Right lobe of liver (tissue), 6 donors: Measurements from ENCODE around the gene SLC15A1. TPM values are rescaled to one million over a fixed set of nuclear protein-coding genes. Genes with fewer than 3 reads are reported as not detected.

Source experiments
- ATAC-seq, 4 donors: fragments of 200-7000 bp; cut with Tn5 transposase; one replicate each; pipeline ENCODE4 v1.9.1; 2020; ENCODE audit warnings: mild to moderate bottlenecking in 4 of 4, moderate library complexity in 4 of 4
- DNase-seq, 3 donors: peaks; one replicate each; pipeline ENCODE4 v3.0.0-alpha.2; 2020
- H3K27ac ChIP-seq, 3 donors: fragments of 200-600 bp; one replicate each; pipeline ENCODE4 v1.8.0; 2022
- H3K27me3 ChIP-seq, 2 donors: fragments of 200-600 bp; one replicate each; pipeline ENCODE4 v1.8.0; 2022
- H3K36me3 ChIP-seq, 4 donors: fragments of 200-600 bp; sonication (generic) in 1 of 4; one replicate each; pipeline versions ENCODE4 v1.5.1 to v1.8.0; 2017 to 2022; ENCODE audit warnings: control low read depth in 1 of 4
- H3K4me1 ChIP-seq, 4 donors: fragments of 200-600 bp; sonication (generic) in 1 of 4; one replicate each; pipeline versions ENCODE4 v1.5.1 to v1.8.0; 2017 to 2022; ENCODE audit warnings: control low read depth in 1 of 4
- H3K4me3 ChIP-seq, 3 donors: fragments of 200-600 bp; one replicate each; pipeline ENCODE4 v1.8.0; 2022
- H3K9me3 ChIP-seq, 4 donors: fragments of 200-600 bp; sonication (generic) in 1 of 4; one replicate each; pipeline versions ENCODE4 v1.5.1 to v1.8.0; 2017 to 2022; ENCODE audit warnings: control low read depth in 1 of 4
- POLR2A ChIP-seq: fragments of 450-650 bp; IDR thresholded peaks from one replicate; pipeline ENCODE4 v1.6.1; 2017; ENCODE audit warnings: antibody characterized with exemption, mild to moderate bottlenecking
- WGBS: methylation state at CpG from one replicate; pipeline ENCODE4 v1.1.6; 2018; ENCODE audit warnings: low coverage, low lambda C conversion rate; ENCODE audit not compliant: insufficient coverage; ENCODE audit errors: missing lambda C conversion rate; 5-methylcytosine and 5-hydroxymethylcytosine counted together
- intact Hi-C, 2 donors: fragments of 100-400 bp; cut with DNase I; formaldehyde crosslinking; loops; one replicate each; pipeline versions ENCODE4 v1.11.2 to v1.14.1; 2022
- total RNA-seq, 6 experiments: library from RNA; depleted of rRNA in 2 of 6; stranded (reverse); fragments of >200 nt in 2 of 6; fragmentation: NEBNext Ultra II Directional in 3 of 6; extraction: Animal tissue kit (Norgen Biotek cat#: 25700) in 3 of 6; gene quantifications; one replicate each; pipeline versions ENCODE4 v1.1.0 to v1.2.4, GENCODE V29; 2016 to 2023
- TF ChIP-seq, protein P1 (sequence below), 4 donors: fragments of 200-600 bp in 3 of 4; fragments of 450-650 bp in 1 of 4; IDR thresholded peaks; one replicate each; pipeline versions ENCODE4 v1.5.1 to v1.8.0; 2016 to 2022; ENCODE audit warnings: antibody characterized with exemption in 4 of 4, mild to moderate bottlenecking in 2 of 4
- donor health status: DM: no; HTN: yes; CAD: no.
- donor health status: DM: no; HTN: no; CAD: no.
- donor health status: DM: no; HTN: no; CAD: no.
- donor health status: DM: no; HTN: yes; CAD: no.
- donor health status: DM: no; HTN: yes; CAD: no.

Gene SLC15A1
- total RNA-seq, 6 experiments from 2014 or later = 13.5 to 26.8 (median 17.3) TPM

- Histone ChIP-seq H3K36me3 (no peaks in the 10 kb centered on the region), H3K9me3 (no peaks in the 10 kb centered on the region), H3K4me3 (no peak overlapping the region), H3K27ac (peak overlapping the region in 2 of 3 donors; percentile 27 to 66), H3K27me3 (no peaks in the 10 kb centered on the region), H3K4me1 (peaks cover 0 to 39% (median 11%) of the 10 kb centered on the region in 4 donors)
- DNase-seq = no peak
- intact Hi-C loops = no loop called here
- TF ChIP-seq POLR2A = no peak
- TF ChIP-seq, protein P1, sequence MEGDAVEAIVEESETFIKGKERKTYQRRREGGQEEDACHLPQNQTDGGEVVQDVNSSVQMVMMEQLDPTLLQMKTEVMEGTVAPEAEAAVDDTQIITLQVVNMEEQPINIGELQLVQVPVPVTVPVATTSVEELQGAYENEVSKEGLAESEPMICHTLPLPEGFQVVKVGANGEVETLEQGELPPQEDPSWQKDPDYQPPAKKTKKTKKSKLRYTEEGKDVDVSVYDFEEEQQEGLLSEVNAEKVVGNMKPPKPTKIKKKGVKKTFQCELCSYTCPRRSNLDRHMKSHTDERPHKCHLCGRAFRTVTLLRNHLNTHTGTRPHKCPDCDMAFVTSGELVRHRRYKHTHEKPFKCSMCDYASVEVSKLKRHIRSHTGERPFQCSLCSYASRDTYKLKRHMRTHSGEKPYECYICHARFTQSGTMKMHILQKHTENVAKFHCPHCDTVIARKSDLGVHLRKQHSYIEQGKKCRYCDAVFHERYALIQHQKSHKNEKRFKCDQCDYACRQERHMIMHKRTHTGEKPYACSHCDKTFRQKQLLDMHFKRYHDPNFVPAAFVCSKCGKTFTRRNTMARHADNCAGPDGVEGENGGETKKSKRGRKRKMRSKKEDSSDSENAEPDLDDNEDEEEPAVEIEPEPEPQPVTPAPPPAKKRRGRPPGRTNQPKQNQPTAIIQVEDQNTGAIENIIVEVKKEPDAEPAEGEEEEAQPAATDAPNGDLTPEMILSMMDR (IDR thresholded peaks at IDR 0.05) = no peak
- peak in 1 of 4 donors; percentile 14 for ATAC-seq
- WGBS = 91% methylated on average over 1 of the region's 1 CpG
These were observed 88.0 kb downstream of the SLC15A1 start for GRCh38 chr13:98664510-98664909.

DNA sequence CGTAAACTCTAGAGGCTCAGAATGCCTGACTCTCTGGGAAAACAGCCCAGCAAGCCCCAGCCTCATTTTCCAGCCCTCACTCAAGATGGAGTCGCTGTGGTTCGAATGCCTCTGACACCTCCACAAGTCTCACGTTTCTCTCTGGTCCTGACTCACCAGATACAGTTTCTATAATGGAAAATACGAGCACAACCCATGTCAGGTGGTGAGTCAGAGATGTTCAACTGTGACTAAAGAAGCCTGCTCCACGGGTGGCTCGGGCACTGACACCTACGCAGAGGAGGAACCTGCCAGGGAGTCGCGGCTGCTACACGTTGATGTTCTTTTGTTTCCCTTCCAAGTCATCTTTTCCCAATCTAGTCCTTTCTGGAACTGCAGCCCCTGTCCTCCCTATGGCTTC lies 88.4 kb downstream of the SLC15A1 start:
- intact Hi-C loops = no loop called here
- peak in 1 of 3 donors; percentile 25 for DNase-seq

GRCh38 chr13:98658131-98658530 lies 94.3 kb downstream of the SLC15A1 start:
- Histone ChIP-seq H3K4me3 (no peak overlapping the region), H3K27me3 (no peaks in the 10 kb centered on the region), H3K4me1 (no peaks in the 10 kb centered on the region), H3K27ac (no peak overlapping the region), H3K36me3 (no peaks in the 10 kb centered on the region), H3K9me3 (no peaks in the 10 kb centered on the region)
- ATAC-seq (peak in 3 of 4 donors; percentile 28 to 54 (median 54)), DNase-seq (no peak)
- intact Hi-C loops = loop anchor here (10.0 kb wide), 2 partner anchors 83 to 213 kb away; partner anchors contain the start of gene STK24 (in 1 of the 2)
- TF ChIP-seq, protein P1 (IDR thresholded peaks at IDR 0.05) = no peak
- no peak for TF ChIP-seq POLR2A
- 51% methylated on average over 5 of the region's 5 CpGs for WGBS

More for the DNA sequence above, 88.4 kb downstream of the SLC15A1 start:
- TF ChIP-seq, protein P1 (IDR thresholded peaks at IDR 0.05) = no peak
- no peak for TF ChIP-seq POLR2A
- H3K4me1 ChIP-seq = peaks cover 0 to 39% (median 11%) of the 10 kb centered on the region in 4 donors
- no peaks in the 10 kb centered on the region for H3K27me3 ChIP-seq
- no peaks in the 10 kb centered on the region for H3K9me3 ChIP-seq
- H3K27ac ChIP-seq = peak overlapping the region in 1 of 3 donors; percentile 66
- ATAC-seq = peak in 1 of 4 donors; percentile 45
- H3K4me3 ChIP-seq = no peak overlapping the region
- 70% methylated on average over 11 of the region's 11 CpGs for whole genome bisulfite sequencing
- no peaks in the 10 kb centered on the region for H3K36me3 ChIP-seq

DNA sequence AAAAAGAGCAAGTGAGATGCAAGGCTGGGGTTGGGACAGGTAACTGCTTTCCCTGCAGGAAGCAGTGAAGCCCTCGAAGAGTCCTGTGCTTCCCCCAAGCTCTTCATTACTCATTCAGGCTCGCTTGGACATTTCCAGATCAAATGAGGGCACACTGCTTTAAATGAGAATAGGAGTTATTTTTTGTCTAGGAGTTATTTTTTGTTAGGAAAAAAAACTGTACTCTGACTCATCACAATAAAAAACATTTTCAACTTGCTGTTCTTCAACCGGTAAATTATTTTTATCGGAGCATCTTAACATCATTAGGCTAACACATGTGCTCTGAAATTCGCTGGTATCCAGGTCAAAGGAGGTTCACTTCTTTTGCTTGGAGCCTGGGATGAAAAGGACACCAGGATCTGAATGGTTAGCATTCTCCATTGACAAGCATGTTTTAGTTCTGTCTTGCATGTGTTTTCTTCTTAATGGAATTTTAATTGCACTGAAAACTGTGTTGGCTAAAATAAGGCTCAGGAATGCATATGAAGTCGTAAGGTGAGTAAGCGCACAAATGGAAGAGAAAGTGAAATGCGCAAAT lies 94.9 kb downstream of the SLC15A1 start:
- TF ChIP-seq, protein P1 (IDR thresholded peaks at IDR 0.05) = no peak
- TF ChIP-seq POLR2A = no peak
- Histone ChIP-seq H3K9me3 (no peaks in the 10 kb centered on the region), H3K4me1 (no peaks in the 10 kb centered on the region), H3K36me3 (no peaks in the 10 kb centered on the region), H3K4me3 (no peak overlapping the region), H3K27me3 (no peaks in the 10 kb centered on the region), H3K27ac (no peak overlapping the region)
- WGBS = 87% methylated on average over 8 of the region's 8 CpGs
- ATAC-seq = no peak
- intact Hi-C loops = loop anchor here (10.0 kb wide), 2 partner anchors 83 to 213 kb away; partner anchors contain the start of gene STK24 (in 1 of the 2)
- DNase-seq = no peak
